ENCODE results near the gene CD81. TPM values are rescaled to one million over a fixed set of nuclear protein-coding genes. Genes with fewer than 3 reads are reported as not detected.

Gene CD81
- total RNA-seq, 1 experiment from 2014 or later: 416 TPM

DNA sequence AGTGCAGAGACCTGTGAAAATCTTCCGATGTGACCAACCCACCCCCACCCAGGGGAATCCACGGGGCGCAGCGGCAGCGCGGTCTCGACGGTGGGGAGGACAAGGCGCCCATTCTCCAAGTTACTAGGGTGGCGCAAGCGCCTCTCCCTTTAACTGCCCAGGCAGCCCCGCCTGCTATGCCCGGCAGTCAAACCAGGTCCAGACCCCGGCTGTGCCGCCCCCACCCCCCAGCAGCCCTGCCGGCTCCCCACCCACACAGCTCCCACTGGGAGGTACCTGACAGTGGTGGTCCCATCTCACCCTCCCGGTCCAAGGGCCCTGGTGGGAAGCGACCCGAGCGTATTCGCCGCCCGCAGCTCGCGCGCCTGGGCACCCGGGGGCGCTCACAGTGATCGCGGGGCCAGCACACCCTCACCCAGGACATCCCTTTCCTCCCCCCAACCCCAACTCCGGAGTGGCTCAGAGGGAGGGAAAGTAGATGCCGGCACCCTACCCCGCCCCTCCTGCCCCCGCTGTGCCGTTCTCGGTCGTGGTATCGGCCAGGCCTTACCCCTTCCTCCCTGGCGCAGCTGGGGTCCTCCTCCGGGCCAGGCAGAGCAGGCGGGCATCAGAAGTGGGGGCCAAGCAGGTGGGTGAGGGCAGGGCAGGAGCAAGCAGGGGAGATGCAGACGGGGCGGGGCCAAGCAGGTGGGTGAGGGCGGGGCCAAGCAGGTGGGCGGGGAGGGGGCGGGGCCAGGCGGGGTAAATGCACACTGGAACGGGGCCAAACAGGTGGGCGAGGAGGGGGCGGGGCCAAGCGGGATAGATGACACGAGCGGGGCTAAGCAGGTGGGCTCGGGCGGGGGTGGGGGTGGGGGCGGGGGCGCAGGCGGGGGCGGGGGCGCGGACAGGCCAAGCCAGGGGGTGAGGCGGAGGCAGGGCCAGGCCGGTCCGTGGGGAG, 67.0 kb downstream of the CD81 start, which contains the start of gene TRPM5:
TRPM5 (minus strand) TSS at position 634 of the 940 bp plus-strand sequence. CDS start 21,478 bp downstream, outside the sequence.
- CTCF ChIA-PET: no interaction called here
- TF ChIP-seq, protein P1, sequence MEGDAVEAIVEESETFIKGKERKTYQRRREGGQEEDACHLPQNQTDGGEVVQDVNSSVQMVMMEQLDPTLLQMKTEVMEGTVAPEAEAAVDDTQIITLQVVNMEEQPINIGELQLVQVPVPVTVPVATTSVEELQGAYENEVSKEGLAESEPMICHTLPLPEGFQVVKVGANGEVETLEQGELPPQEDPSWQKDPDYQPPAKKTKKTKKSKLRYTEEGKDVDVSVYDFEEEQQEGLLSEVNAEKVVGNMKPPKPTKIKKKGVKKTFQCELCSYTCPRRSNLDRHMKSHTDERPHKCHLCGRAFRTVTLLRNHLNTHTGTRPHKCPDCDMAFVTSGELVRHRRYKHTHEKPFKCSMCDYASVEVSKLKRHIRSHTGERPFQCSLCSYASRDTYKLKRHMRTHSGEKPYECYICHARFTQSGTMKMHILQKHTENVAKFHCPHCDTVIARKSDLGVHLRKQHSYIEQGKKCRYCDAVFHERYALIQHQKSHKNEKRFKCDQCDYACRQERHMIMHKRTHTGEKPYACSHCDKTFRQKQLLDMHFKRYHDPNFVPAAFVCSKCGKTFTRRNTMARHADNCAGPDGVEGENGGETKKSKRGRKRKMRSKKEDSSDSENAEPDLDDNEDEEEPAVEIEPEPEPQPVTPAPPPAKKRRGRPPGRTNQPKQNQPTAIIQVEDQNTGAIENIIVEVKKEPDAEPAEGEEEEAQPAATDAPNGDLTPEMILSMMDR (IDR thresholded peaks at IDR 0.05): no peak
- TF ChIP-seq TCF7L2 (IDR thresholded peaks at IDR 0.05; ENCODE audit: low read depth, low read length) (no peak), SIN3A (IDR thresholded peaks at IDR 0.05; ENCODE audit: borderline replicate concordance, insufficient read depth, low read depth, low read length) (no peak), REST (IDR thresholded peaks at IDR 0.05; ENCODE audit: insufficient read depth in 1 of 2, low read depth in 2 of 2, low read length in 1 of 2) (no peak), POLR2AphosphoS5 (IDR thresholded peaks at IDR 0.05; ENCODE audit: low read depth, low read length) (no peak)
- H3K4me1 ChIP-seq (ENCODE audit: control insufficient read depth, insufficient read depth, low read length): peaks cover 7% of the 10 kb centered on the region; the same call in 1 of the 2 replicates
- H3K36me3 ChIP-seq (ENCODE audit: control insufficient read depth, insufficient read depth, low read length): no peaks in the 10 kb centered on the region
- peak within 1 kb of the TSS; percentile 17 to 28; a peak in 3 of 4 replicates for H3K4me3 ChIP-seq (ENCODE audit: low read depth in 2 of 2, low read length in 2 of 2)
- no peak within 1 kb of the TSS for H3K27ac ChIP-seq (ENCODE audit: low read length)
- peaks cover 8% of the 10 kb centered on the region; the same call in 1 of the 2 replicates for H3K27me3 ChIP-seq (ENCODE audit: control insufficient read depth, insufficient read depth, low read length)
- no TSS peak for BruUV-seq (replicated peaks)
- no peaks in the 10 kb centered on the region for H3K9me3 ChIP-seq (ENCODE audit: control insufficient read depth, insufficient read depth, low read depth, low read length)
- intact Hi-C loops (cut with micrococcal nuclease; ENCODE audit: unreplicated experiment): no loop called here
- ATAC-seq: no peak
- in situ Hi-C loops (cut with HindIII; ENCODE audit: low pct_unique_long_range_greater_than_20kb, low sequenced_read_pairs): no loop called here
- POLR2A ChIA-PET: interaction anchor here (0.7 kb wide), 1 partner anchor 78 kb away, joined by 3 read pairs; no protein-coding TSS in a partner anchor
- no peak for DNase-seq (ENCODE audit: low read depth, low spot score)

- ATAC-seq: peak; percentile 84
- no peak for DNase-seq (ENCODE audit: low read depth, low spot score)
- Histone ChIP-seq H3K27ac (ENCODE audit: low read length) (no peak within 1 kb of the TSS), H3K27me3 (ENCODE audit: control insufficient read depth, insufficient read depth, low read length) (peaks cover 11% of the 10 kb centered on the region; the same call in 1 of the 2 replicates), H3K4me3 (ENCODE audit: low read depth in 2 of 2, low read length in 2 of 2) (peak within 1 kb of the TSS; percentile 17 to 28; a peak in 3 of 4 replicates), H3K4me1 (ENCODE audit: control insufficient read depth, insufficient read depth, low read length) (peaks cover 7% of the 10 kb centered on the region; the same call in 1 of the 2 replicates), H3K36me3 (ENCODE audit: control insufficient read depth, insufficient read depth, low read length) (no peaks in the 10 kb centered on the region), H3K9me3 (ENCODE audit: control insufficient read depth, insufficient read depth, low read depth, low read length) (no peaks in the 10 kb centered on the region)
- TF ChIP-seq, protein P1 (IDR thresholded peaks at IDR 0.05): no peak
- TF ChIP-seq TCF7L2 (IDR thresholded peaks at IDR 0.05; ENCODE audit: low read depth, low read length): no peak
- no peak for TF ChIP-seq REST (IDR thresholded peaks at IDR 0.05; ENCODE audit: insufficient read depth in 1 of 2, low read depth in 2 of 2, low read length in 1 of 2)
- no peak for TF ChIP-seq SIN3A (IDR thresholded peaks at IDR 0.05; ENCODE audit: borderline replicate concordance, insufficient read depth, low read depth, low read length)
- no peak for TF ChIP-seq POLR2AphosphoS5 (IDR thresholded peaks at IDR 0.05; ENCODE audit: low read depth, low read length)
- in situ Hi-C loops (cut with HindIII; ENCODE audit: low pct_unique_long_range_greater_than_20kb, low sequenced_read_pairs) (no loop called here), intact Hi-C loops (cut with micrococcal nuclease; ENCODE audit: unreplicated experiment) (no loop called here)
- ChIA-PET POLR2A (no interaction called here), CTCF (interaction anchor here (0.7 to 1.5 kb wide), 2 partner anchors 26 to 86 kb away, joined by 3 to 5 read pairs; no protein-coding TSS in a partner anchor)
- BruUV-seq (replicated peaks): no TSS peak
Measured at GRCh38 chr11:2444821-2445745, 68.0 kb downstream of the CD81 start, which contains the start of gene KCNQ1. KCNQ1 (plus strand) TSS chr11:2445008; CDS start chr11:2445099, 91 bp downstream.
